Activated naive CD4-positive, alpha-beta T cell treated with anti-CD3 and anti-CD28 coated beads, Interleukin-2, amount 50 U/mL, for 24 hours (primary cell): ENCODE results near the gene NDUFB10.
A peak's percentile ranks its signal among the peaks of the same experiment; 100 is the strongest.

Source experiments
- H3K27ac Mint-ChIP-seq: one replicate; pipeline ENCODE4 v1.8.0; 2021; ENCODE audit warnings: mild to moderate bottlenecking, mixed read lengths
- H3K27me3 Mint-ChIP-seq: one replicate; pipeline ENCODE4 v1.8.0; 2021; ENCODE audit warnings: mixed read lengths
- H3K36me3 Mint-ChIP-seq: one replicate; pipeline ENCODE4 v1.8.0; 2021; ENCODE audit warnings: mixed read lengths
- H3K4me1 Mint-ChIP-seq: one replicate; pipeline ENCODE4 v1.8.0; 2021; ENCODE audit warnings: mixed read lengths
- H3K4me3 Mint-ChIP-seq: one replicate; pipeline ENCODE4 v1.8.0; 2021; ENCODE audit warnings: mild to moderate bottlenecking, mixed read lengths
- H3K9me3 Mint-ChIP-seq: one replicate; pipeline ENCODE4 v1.8.0; 2021; ENCODE audit warnings: mixed read lengths

The NDUFB10 gene

DNA sequence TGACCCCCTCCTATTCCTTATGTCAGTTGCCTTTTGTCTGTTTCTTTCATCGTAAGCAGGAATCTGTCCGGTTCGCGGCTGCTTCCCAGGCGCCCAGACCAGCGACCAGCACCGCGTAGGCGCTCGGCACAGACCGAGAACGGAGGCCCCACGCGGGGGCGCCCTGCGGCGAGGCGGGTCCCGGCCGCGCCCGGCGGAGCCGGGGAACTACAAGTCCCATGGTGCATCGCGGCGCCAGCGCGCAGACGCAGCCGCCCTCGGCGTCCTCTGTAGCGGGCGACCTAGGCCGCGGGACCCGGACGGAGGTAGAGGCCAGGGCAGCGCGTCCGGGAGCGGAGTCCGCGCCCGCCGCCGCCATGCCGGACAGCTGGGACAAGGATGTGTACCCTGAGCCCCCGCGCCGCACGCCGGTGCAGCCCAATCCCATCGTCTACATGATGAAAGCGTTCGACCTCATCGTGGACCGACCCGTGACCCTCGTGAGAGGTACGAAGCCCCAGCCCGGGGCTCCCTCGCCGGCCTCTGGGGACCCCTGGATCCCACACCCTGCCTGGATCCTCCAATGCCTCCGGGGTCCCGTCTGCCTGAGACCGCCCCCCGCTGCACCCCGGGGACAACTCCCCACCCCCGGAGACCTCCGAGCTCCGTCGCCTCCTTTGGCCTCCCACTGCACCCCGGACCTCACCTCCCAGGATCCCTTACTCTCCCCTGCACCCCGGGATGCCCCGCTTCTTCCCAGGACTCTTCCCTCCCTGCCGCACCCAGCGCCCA lies at the start of gene NDUFB10:
Gene NDUFB10 (plus strand): TSS at position 270 of the 771 bp plus-strand sequence. CDS start 87 bp downstream, at position 357.
- H3K27ac Mint-ChIP-seq: peak within 1 kb of the TSS; percentile 92
- H3K4me3 Mint-ChIP-seq: peak within 1 kb of the TSS; percentile 94
- H3K9me3 Mint-ChIP-seq: no peaks in the 10 kb centered on the region
- H3K27me3 Mint-ChIP-seq: no peaks in the 10 kb centered on the region
- peaks cover 19% of the 10 kb centered on the region for H3K36me3 Mint-ChIP-seq
- peaks cover 28% of the 10 kb centered on the region for H3K4me1 Mint-ChIP-seq

DNA sequence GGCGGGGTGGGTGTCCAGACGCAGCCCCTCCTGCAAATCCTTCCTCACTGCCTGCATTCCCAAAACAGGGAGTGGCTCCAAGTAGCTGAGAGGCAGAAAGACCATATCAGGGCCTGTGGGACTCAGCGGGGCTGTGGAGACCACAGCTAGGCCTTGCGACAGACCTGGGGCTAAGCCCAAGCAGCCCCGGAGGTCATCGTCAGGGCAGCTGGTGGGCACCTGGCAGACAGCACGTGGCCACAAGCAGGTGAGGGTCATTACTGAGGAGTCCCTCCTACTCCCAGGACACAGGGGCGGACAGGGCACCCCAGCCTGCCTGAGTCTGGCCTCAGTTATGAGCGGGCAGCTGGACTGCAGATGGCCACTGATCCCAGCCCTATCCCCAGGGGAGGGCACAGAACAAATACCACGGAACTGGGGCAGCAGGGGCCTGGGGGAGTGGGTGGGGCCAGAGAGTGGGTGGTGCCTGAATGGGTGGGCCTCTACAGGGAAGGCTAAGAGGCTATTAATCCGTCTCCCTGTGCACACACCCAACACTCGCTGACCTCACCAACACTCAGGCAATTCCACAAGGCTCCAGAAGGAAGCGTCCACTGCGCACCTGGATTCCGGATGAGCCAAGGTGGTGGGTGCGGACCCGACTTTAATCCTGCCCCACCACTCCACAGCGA lies 49.6 kb upstream of the NDUFB10 start:
- Mint-ChIP-seq H3K27me3 (peaks cover 6% of the 10 kb centered on the region), H3K4me3 (no peak overlapping the region), H3K27ac (no peak overlapping the region), H3K36me3 (no peaks in the 10 kb centered on the region), H3K4me1 (no peaks in the 10 kb centered on the region), H3K9me3 (no peaks in the 10 kb centered on the region)

DNA sequence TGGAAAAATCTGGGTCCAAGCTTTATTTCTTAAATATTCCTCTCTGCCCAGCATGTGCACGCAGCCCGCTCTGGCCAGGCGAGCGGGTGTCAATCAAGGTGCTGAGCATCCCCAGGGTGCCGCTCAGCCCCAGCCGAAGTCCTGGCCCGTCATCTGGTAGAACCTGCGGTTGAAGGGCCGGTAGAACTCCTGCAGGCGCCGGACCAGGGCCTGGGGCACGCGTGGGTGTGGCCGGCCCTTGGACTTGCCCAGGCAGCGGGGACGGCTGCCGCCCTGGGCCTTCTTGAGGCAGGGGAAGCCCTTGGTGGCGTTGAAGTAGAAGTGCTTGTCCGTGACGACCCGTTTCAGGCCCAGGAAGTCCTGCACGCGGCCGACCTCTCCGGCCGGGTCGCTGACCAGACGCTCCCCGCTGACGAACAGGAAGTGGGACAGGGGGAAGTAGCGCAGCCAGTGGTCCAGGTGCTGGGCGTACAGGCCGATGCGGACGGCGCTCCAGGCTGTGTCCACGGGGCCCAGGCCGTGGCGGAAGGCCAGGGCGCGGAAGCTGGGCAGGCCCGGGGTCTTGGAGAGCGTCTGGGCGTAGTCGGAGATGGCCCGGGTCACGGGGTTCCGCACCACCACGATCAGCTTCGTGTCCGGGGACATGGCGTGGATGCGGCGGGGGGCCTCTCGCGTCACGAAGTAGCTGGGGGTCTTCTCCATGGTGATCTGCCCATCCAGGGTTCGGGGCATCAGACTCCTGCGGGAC lies 47.7 kb upstream of the NDUFB10 start:
- Mint-ChIP-seq H3K27ac (no peak overlapping the region), H3K36me3 (no peaks in the 10 kb centered on the region), H3K27me3 (peaks cover 18% of the 10 kb centered on the region), H3K4me1 (no peaks in the 10 kb centered on the region), H3K4me3 (no peak overlapping the region), H3K9me3 (no peaks in the 10 kb centered on the region)

DNA sequence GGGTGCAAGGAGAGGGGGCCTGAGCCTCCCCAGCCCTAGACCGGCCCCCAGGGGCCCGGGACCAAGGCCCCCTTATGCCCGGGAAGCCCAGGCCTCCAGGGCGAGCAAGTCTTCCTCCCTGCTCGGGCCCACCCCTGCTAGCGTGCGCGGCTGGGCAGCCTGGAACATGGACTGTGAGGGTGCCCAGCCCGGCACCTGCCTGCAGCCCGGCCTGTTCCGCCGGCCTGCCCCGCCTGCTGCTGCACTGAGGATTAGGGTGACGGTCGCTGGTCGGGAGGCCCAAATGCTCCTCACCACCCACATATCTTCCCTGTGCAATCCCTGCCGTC lies 47.2 kb upstream of the NDUFB10 start:
- no peaks in the 10 kb centered on the region for H3K36me3 Mint-ChIP-seq
- H3K27ac Mint-ChIP-seq: no peak overlapping the region
- H3K4me1 Mint-ChIP-seq: no peaks in the 10 kb centered on the region
- peaks cover 20% of the 10 kb centered on the region for H3K27me3 Mint-ChIP-seq
- no peak overlapping the region for H3K4me3 Mint-ChIP-seq
- no peaks in the 10 kb centered on the region for H3K9me3 Mint-ChIP-seq

DNA sequence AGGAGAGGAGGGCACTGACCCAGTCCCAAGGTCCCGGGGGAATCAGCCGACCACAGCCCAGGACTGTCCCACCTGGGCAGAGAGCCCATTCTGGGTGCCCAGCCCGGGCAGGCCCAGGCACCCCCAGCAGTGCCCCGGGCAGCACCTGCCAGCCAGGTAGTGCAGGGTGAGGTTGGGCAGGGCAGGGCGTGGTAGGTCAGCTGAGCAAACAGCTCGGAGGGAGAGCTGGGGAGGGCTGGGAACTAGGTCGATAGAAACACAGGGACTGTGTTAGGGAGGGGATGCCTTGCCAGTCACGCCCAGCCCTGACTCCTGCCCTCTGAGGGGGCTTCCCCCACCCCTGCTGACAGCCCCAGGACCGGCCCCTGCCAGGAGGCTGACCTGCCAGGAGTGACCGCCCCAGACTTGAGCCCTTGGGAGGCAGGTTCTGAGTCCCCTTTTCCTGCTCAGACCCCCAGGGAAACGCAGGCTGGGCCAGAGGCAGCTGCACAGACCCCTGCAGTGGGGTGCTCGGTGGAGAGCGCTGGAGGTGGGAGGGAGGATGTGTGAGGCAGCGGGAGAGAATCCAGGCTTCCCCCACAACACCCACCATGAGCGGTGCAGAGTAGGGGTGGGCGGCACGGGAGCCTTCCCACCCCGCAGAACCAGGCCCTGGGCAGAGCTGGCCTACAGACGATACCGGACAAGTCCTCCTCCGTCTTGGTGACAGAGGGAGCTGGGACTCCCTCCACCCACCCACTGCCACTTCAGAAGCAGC lies 45.8 kb upstream of the NDUFB10 start:
- H3K36me3 Mint-ChIP-seq: no peaks in the 10 kb centered on the region
- no peak overlapping the region for H3K27ac Mint-ChIP-seq
- no peak overlapping the region for H3K4me3 Mint-ChIP-seq
- peaks cover 20% of the 10 kb centered on the region for H3K27me3 Mint-ChIP-seq
- H3K9me3 Mint-ChIP-seq: no peaks in the 10 kb centered on the region
- no peaks in the 10 kb centered on the region for H3K4me1 Mint-ChIP-seq

DNA sequence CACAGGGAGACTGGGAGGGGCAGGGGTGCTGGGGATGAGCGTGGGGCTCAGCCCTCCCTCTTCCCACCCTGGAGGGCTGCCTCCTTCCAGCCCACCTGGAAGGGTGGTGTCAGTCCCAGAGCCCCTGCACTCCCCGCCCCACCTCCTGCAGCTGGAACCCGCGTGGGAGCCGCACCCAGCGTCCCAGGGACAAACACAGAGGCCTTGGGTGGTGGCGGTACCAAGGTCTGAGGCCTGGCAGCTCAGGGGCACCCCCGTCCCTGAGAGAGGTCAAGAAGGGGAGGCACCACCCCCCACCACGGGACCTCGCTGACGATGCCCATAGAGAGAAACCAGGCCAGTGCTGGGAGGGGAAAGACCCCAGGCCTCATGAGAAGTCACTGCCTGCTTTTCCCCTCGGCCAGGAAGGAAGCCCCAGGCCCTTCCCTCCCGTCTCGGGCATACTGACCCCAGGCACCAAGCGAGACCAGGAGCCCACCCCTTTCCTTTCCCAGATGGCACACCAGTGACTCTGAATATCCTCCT lies 45.2 kb upstream of the NDUFB10 start:
- Mint-ChIP-seq H3K36me3 (no peaks in the 10 kb centered on the region), H3K4me3 (no peak overlapping the region), H3K4me1 (no peaks in the 10 kb centered on the region), H3K27ac (no peak overlapping the region), H3K9me3 (no peaks in the 10 kb centered on the region), H3K27me3 (peaks cover 21% of the 10 kb centered on the region)

DNA sequence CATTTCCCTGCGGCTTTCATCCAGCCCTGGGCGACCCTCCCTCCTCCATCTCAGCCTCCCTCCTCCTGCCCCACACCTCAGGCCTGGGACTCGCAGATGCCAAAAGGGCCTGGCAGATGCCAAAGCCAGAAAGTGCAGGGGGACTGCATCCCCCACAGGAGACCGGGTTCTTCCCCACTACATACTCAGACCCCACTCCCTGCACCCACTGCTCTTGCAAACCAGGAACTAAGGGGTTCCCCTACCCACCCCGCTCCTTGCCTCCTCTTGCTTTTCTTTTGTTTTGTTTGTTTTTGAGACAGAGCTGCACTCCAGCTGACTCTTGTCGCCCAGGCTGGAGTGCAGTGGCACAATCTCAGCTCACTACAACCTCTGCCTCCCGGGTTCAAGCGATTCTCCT lies 44.4 kb upstream of the NDUFB10 start:
- no peak overlapping the region for H3K27ac Mint-ChIP-seq
- H3K27me3 Mint-ChIP-seq: peaks cover 21% of the 10 kb centered on the region
- no peaks in the 10 kb centered on the region for H3K4me1 Mint-ChIP-seq
- H3K36me3 Mint-ChIP-seq: no peaks in the 10 kb centered on the region
- no peaks in the 10 kb centered on the region for H3K9me3 Mint-ChIP-seq
- H3K4me3 Mint-ChIP-seq: no peak overlapping the region

DNA sequence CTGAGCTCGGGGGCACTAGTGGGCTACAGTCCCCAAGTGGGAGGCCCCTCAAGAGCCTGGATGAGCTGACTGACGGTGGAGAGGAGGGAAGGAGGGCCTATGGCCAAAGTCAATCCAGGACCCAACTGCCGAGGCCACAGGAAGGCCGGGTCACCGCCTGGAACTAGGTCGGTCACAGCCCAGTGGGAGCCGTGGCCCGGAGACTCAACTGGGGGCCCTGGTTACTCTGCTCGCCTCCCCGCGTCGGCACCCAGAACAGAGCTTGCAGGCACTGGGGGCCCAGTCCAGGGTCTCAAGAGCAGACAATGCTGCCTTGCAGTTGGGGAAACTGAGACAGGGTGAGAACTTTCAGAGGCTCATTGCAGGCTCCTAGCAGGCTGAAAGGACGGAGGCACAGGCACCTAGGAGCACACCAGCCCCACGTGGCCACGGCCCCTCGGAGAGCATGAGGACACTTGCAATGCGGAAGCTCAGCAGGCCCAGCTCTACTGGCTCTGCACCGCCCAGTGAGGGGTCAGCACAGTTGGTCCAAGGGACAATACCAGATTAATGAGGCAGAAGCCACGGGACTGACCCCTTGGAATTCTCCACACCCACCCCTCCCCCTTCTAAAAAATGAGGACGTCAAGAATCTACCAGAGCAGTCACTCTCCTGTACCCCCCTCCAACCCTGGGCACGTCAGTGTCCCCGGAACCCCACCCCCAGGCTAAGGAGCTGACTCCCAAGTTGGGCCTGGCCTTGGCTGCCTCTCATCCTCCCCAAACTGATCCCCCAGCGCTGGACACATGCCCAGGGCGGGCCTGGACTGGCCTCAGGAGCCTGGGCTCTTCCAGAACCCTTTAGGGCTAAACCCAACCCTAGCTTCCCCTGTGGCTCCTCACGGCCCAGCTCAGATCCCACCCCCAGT lies 43.4 kb upstream of the NDUFB10 start:
- no peaks in the 10 kb centered on the region for H3K4me1 Mint-ChIP-seq
- no peak overlapping the region for H3K4me3 Mint-ChIP-seq
- H3K27me3 Mint-ChIP-seq: peaks cover 27% of the 10 kb centered on the region
- no peaks in the 10 kb centered on the region for H3K9me3 Mint-ChIP-seq
- no peak overlapping the region for H3K27ac Mint-ChIP-seq
- H3K36me3 Mint-ChIP-seq: no peaks in the 10 kb centered on the region

DNA sequence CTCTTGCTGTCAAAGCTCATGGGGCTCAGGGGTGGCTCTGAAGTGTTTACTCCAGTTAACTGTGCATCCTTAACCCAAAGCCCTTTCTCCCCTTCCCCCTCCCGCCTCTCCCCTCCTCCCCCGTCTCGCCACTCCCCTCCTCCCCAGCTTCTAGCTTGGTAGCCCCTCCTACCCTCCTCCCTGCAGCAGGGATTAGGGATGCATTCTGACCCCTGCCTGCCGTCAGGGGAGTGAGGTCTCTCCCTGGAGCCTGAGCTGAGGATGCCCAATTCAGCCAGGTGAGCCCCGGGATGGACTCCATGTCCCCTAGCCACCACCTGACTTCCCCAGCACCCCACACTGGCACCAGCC lies 42.7 kb upstream of the NDUFB10 start:
- Mint-ChIP-seq H3K36me3 (no peaks in the 10 kb centered on the region), H3K27me3 (peaks cover 33% of the 10 kb centered on the region)

DNA sequence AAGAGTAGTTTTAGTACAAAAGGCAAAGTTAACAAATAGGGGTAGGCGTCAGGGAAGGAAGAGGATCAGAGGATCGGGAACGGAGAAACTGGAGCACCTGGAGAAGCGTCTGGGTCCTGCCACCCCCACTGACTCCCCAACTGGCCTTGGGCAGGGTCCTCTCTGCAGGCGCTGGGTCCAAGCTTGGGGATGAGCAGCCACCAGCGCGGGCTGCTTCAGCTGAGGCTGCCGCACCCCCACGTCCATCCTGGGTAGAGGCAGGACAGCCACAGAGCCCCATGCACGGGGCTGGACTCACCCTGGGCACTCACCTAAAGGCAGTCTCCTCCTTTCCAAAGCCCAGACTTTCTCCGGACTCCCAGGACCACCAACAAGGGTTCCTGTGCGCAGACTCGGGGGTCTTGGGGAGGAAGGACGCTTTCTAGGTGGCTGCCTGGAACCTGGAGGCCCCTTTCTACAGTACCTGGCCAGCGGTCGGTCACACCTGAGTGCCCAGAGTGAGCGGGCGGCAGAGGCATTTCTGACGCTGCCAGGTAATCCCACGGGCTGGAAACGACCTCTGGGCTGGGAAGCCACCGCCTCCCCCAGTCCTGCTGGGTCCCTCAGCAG lies 42.2 kb upstream of the NDUFB10 start:
- no peak overlapping the region for H3K27ac Mint-ChIP-seq
- peaks cover 33% of the 10 kb centered on the region for H3K27me3 Mint-ChIP-seq
- no peaks in the 10 kb centered on the region for H3K36me3 Mint-ChIP-seq
- H3K9me3 Mint-ChIP-seq: no peaks in the 10 kb centered on the region
- no peaks in the 10 kb centered on the region for H3K4me1 Mint-ChIP-seq
- no peak overlapping the region for H3K4me3 Mint-ChIP-seq

More for the DNA sequence above, 42.7 kb upstream of the NDUFB10 start:
- Mint-ChIP-seq H3K4me3 (no peak overlapping the region), H3K9me3 (no peaks in the 10 kb centered on the region), H3K4me1 (no peaks in the 10 kb centered on the region), H3K27ac (no peak overlapping the region)

DNA sequence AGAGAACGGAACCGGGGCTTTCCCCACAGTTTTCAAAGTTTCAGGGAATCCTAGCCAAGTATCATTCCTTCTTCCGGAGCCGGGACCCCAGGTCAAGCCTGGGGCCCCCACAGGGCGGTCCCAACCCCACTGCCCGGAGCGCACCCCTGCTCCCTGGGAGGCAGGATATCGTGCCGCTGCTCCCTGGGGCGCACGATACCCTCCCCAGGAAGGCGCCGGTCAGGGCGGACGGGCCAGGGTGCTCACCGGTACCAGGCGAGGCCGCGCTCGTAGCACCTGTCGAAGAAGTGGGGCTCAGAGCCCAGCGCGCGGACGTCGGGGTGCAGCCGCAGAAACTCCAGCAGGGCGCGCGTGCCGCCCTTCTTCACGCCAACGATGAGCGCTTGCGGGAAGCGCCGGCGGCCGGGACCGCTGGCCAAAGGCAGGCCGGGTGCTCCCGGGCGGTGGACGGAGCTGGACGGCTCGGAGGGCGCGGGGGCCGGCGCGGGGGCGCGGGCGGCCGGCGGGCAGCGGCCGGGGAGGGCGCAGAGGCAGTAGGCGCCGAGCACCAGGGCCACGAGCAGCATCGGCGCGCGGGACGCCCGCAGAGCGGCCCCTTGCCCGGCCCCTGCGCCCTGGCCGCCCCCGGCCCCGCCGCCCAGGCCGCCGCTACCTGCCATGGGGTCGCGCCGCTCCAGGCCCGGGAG lies 41.5 kb upstream of the NDUFB10 start:
- Mint-ChIP-seq H3K36me3 (no peaks in the 10 kb centered on the region), H3K4me3 (no peak overlapping the region), H3K27me3 (peaks cover 38% of the 10 kb centered on the region), H3K4me1 (no peaks in the 10 kb centered on the region), H3K27ac (no peak overlapping the region), H3K9me3 (no peaks in the 10 kb centered on the region)

DNA sequence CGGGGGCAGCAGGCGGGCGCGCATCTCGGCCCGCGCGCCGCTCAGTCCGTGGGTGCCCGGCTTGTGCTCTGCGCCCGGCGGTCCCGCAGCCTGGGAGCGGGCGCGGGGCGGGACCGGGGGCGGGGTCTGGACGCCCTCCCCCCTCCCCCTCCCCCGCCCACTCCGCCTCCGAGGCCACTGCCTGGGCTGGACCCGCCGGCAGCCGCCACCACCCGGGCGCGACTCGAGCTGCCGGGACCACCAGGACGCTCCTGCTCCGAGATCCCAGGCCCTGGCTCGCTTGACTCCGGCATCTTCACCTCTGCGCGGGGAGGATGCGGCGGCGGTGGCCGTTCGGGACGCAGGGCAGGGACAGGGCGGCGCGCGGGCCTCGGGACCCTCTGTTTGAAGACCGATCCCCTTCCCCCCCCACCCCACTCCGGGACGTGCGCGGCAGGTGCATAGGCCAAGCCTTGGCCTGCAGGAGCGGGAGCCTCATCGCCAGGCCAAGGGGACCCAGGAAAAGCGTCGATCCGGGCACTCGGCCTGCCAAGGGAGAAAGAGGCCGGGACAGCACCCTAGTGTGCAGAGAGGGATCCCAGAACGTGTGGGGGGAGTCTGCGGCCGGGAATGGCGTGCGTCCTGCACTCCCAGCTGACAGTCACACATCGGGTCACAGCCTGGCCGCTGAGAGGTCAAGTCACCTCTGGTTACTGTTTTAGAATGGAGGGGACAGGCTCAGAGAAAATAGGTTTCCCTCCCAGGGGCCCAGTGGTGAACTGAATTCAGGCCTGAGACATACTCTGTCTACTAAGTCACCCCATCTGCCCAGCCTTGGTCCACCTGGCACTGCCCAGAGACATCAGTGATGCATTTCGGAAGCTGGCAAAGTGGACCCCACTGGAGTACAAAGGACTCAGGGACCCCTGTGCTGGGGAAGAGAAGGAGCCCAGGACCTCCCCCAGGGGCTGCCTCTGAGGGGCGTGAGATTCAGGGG lies 40.7 kb upstream of the NDUFB10 start, which contains the start of gene HS3ST6:
Gene HS3ST6 (minus strand): TSS at position 65 of the 976 bp plus-strand sequence. CDS start 92 bp downstream, outside the sequence.
- H3K27me3 Mint-ChIP-seq: peaks cover 41% of the 10 kb centered on the region
- H3K27ac Mint-ChIP-seq: no peak within 1 kb of the TSS
- no peak within 1 kb of the TSS for H3K4me3 Mint-ChIP-seq
- H3K9me3 Mint-ChIP-seq: no peaks in the 10 kb centered on the region
- H3K36me3 Mint-ChIP-seq: no peaks in the 10 kb centered on the region
- no peaks in the 10 kb centered on the region for H3K4me1 Mint-ChIP-seq
